ENCODE data around the gene TMEM82.

TMEM82 gene

GRCh38 chr1:15702722-15703550 lies 39.4 kb upstream of the TMEM82 start:
- DNase-seq (ENCODE audit: extremely low spot score) = peak; percentile 44
- ChIA-PET CTCF (interaction anchor here (0.6 to 1.2 kb wide), 3 partner anchors 8 to 202 kb away, joined by 3 read pairs; no protein-coding TSS in a partner anchor), POLR2A (no interaction called here)
- TF ChIP-seq LEF1 (IDR thresholded peaks at IDR 0.05; ENCODE audit: borderline replicate concordance) (no peak), ELF4 (IDR thresholded peaks at IDR 0.05) (no peak), ZNF384 (IDR thresholded peaks at IDR 0.05) (no peak), TARDBP (IDR thresholded peaks at IDR 0.05) (no peak), HDGF (IDR thresholded peaks at IDR 0.05; ENCODE audit: borderline replicate concordance) (no peak), SP1 (IDR thresholded peaks at IDR 0.05) (no peak), FOXK2 (IDR thresholded peaks at IDR 0.05) (no peak), L3MBTL2 (conservative IDR thresholded peaks at IDR 0.05) (no peak), ARNT (IDR thresholded peaks at IDR 0.05) (no peak), SUZ12 (IDR thresholded peaks at IDR 0.05) (no peak)

GRCh38 chr1:15703562-15703961 lies 38.7 kb upstream of the TMEM82 start:
- ChIA-PET CTCF (no interaction called here), POLR2A (no interaction called here)
- DNase-seq (ENCODE audit: extremely low spot score) = no peak
- TF ChIP-seq PKNOX1 (IDR thresholded peaks at IDR 0.05) = no peak
- no peak for TF ChIP-seq ZNF384 (IDR thresholded peaks at IDR 0.05)
- no peak for TF ChIP-seq ARNT (IDR thresholded peaks at IDR 0.05)

GRCh38 chr1:15704526-15705183 lies 37.6 kb upstream of the TMEM82 start:
- TF ChIP-seq ARNT (IDR thresholded peaks at IDR 0.05) (no peak), CTBP1 (IDR thresholded peaks at IDR 0.05; ENCODE audit: borderline replicate concordance) (no peak), FOXA1 (IDR thresholded peaks at IDR 0.05) (no peak)
- POLR2A ChIA-PET = no interaction called here
- CTCF ChIA-PET = no interaction called here
- DNase-seq (ENCODE audit: extremely low spot score) = no peak

GRCh38 chr1:15705184-15705566 lies 37.1 kb upstream of the TMEM82 start:
- POLR2A ChIA-PET = no interaction called here
- DNase-seq (ENCODE audit: extremely low spot score) = no peak
- TF ChIP-seq HDGF (IDR thresholded peaks at IDR 0.05; ENCODE audit: borderline replicate concordance) (no peak), TARDBP (IDR thresholded peaks at IDR 0.05) (no peak), CTBP1 (IDR thresholded peaks at IDR 0.05; ENCODE audit: borderline replicate concordance) (no peak), SP1 (IDR thresholded peaks at IDR 0.05) (no peak), LEF1 (IDR thresholded peaks at IDR 0.05; ENCODE audit: borderline replicate concordance) (no peak), NFRKB (IDR thresholded peaks at IDR 0.05) (no peak), SUZ12 (IDR thresholded peaks at IDR 0.05) (no peak), ZNF384 (IDR thresholded peaks at IDR 0.05) (no peak), L3MBTL2 (conservative IDR thresholded peaks at IDR 0.05) (no peak), PKNOX1 (IDR thresholded peaks at IDR 0.05) (no peak), BHLHE40 (IDR thresholded peaks at IDR 0.05; ENCODE audit: borderline replicate concordance) (no peak), FOXK2 (IDR thresholded peaks at IDR 0.05) (no peak), FOXA1 (IDR thresholded peaks at IDR 0.05) (no peak), FOXM1 (IDR thresholded peaks at IDR 0.05; ENCODE audit: borderline replicate concordance) (no peak)
- CTCF ChIA-PET = no interaction called here

GRCh38 chr1:15706751-15707150 lies 35.5 kb upstream of the TMEM82 start:
- no peak for TF ChIP-seq PKNOX1 (IDR thresholded peaks at IDR 0.05)
- no peak for TF ChIP-seq NFRKB (IDR thresholded peaks at IDR 0.05)
- no peak for TF ChIP-seq FOXA1 (IDR thresholded peaks at IDR 0.05)
- no peak for TF ChIP-seq FOXM1 (IDR thresholded peaks at IDR 0.05; ENCODE audit: borderline replicate concordance)
- TF ChIP-seq ZNF384 (IDR thresholded peaks at IDR 0.05) = no peak
- TF ChIP-seq HDGF (IDR thresholded peaks at IDR 0.05; ENCODE audit: borderline replicate concordance) = no peak
- no peak for TF ChIP-seq ELF4 (IDR thresholded peaks at IDR 0.05)
- TF ChIP-seq LEF1 (IDR thresholded peaks at IDR 0.05; ENCODE audit: borderline replicate concordance) = no peak
- no peak for TF ChIP-seq CTBP1 (IDR thresholded peaks at IDR 0.05; ENCODE audit: borderline replicate concordance)
- no peak for TF ChIP-seq SP1 (IDR thresholded peaks at IDR 0.05)
- no peak for TF ChIP-seq BHLHE40 (IDR thresholded peaks at IDR 0.05; ENCODE audit: borderline replicate concordance)
- ChIA-PET CTCF (no interaction called here), POLR2A (no interaction called here)
- DNase-seq (ENCODE audit: extremely low spot score) = no peak

- CTCF ChIA-PET = interaction anchor here (0.6 kb wide), 1 partner anchor 254 kb away, joined by 3 read pairs; no protein-coding TSS in a partner anchor
- TF ChIP-seq ELF4 (IDR thresholded peaks at IDR 0.05) = no peak
- no peak for TF ChIP-seq LEF1 (IDR thresholded peaks at IDR 0.05; ENCODE audit: borderline replicate concordance)
- TF ChIP-seq PKNOX1 (IDR thresholded peaks at IDR 0.05) = no peak
- TF ChIP-seq FOXM1 (IDR thresholded peaks at IDR 0.05; ENCODE audit: borderline replicate concordance) = no peak
- no peak for TF ChIP-seq TARDBP (IDR thresholded peaks at IDR 0.05)
- no peak for TF ChIP-seq BHLHE40 (IDR thresholded peaks at IDR 0.05; ENCODE audit: borderline replicate concordance)
- TF ChIP-seq SUZ12 (IDR thresholded peaks at IDR 0.05) = no peak
- TF ChIP-seq NFRKB (IDR thresholded peaks at IDR 0.05) = no peak
- TF ChIP-seq FOXA1 (IDR thresholded peaks at IDR 0.05) = no peak
- TF ChIP-seq FOXK2 (IDR thresholded peaks at IDR 0.05) = no peak
- no peak for TF ChIP-seq SP1 (IDR thresholded peaks at IDR 0.05)
Measured at GRCh38 chr1:15707239-15707925, 34.9 kb upstream of the TMEM82 start.

More at GRCh38 chr1:15707239-15707925, 34.9 kb upstream of the TMEM82 start:
- no peak for DNase-seq (ENCODE audit: extremely low spot score)
- POLR2A ChIA-PET = interaction anchor here (1.1 kb wide), 1 partner anchor 104 kb away, joined by 3 read pairs; no protein-coding TSS in a partner anchor

All from HEK293T (cell line).